ENCODE data around the gene MAP7.

MAP7 gene

GRCh38 chr6:136528477-136528876 lies 21.7 kb downstream of the MAP7 start:
- DNase-seq, result peak; percentile 12

GRCh38 chr6:136527831-136528230 lies 22.4 kb downstream of the MAP7 start:
- no peak for DNase-seq

GRCh38 chr6:136526937-136527336 lies 23.3 kb downstream of the MAP7 start:
- peak; percentile 40 for DNase-seq

GRCh38 chr6:136526196-136526930 lies 23.9 kb downstream of the MAP7 start:
- DNase-seq, result peak; percentile 84

- DNase-seq, result peak; percentile 59
Observed at GRCh38 chr6:136525586-136526195, 24.5 kb downstream of the MAP7 start.

- peak; percentile 72 for DNase-seq
Observed at GRCh38 chr6:136524936-136525413, 25.2 kb downstream of the MAP7 start.

GRCh38 chr6:136524339-136524935 lies 25.8 kb downstream of the MAP7 start:
- peak; percentile 74 for DNase-seq

- DNase-seq, result no peak
Observed at GRCh38 chr6:136523196-136523595, 27.0 kb downstream of the MAP7 start.

- no peak for DNase-seq
Observed at GRCh38 chr6:136522636-136523035, 27.6 kb downstream of the MAP7 start.

- no peak for DNase-seq
Observed at GRCh38 chr6:136521911-136522310, 28.3 kb downstream of the MAP7 start.

GRCh38 chr6:136521427-136521826 lies 28.8 kb downstream of the MAP7 start:
- DNase-seq, result no peak

GRCh38 chr6:136520517-136520916 lies 29.7 kb downstream of the MAP7 start:
- DNase-seq, result no peak

GRCh38 chr6:136517582-136517981 lies 32.6 kb downstream of the MAP7 start:
- no peak for DNase-seq

- DNase-seq, result no peak
Observed at GRCh38 chr6:136517002-136517401, 33.2 kb downstream of the MAP7 start.

- no peak for DNase-seq
Observed at GRCh38 chr6:136514591-136514990, 35.6 kb downstream of the MAP7 start.

GRCh38 chr6:136511926-136512325 lies 38.3 kb downstream of the MAP7 start:
- DNase-seq, result no peak

- peak; percentile 8 for DNase-seq
Observed at GRCh38 chr6:136511397-136511796, 38.8 kb downstream of the MAP7 start.

- DNase-seq, result no peak
Observed at GRCh38 chr6:136510782-136511181, 39.4 kb downstream of the MAP7 start.

GRCh38 chr6:136510299-136510698 lies 39.9 kb downstream of the MAP7 start:
- DNase-seq, result no peak

- no peak for DNase-seq
Observed at GRCh38 chr6:136508725-136509392, 41.4 kb downstream of the MAP7 start.

GRCh38 chr6:136506124-136506799 lies 44.0 kb downstream of the MAP7 start:
- no peak for DNase-seq

- no peak for DNase-seq
Observed at GRCh38 chr6:136503303-136504029, 46.8 kb downstream of the MAP7 start.

Measured in DMS53 (cell line).